Neural progenitor cell (in vitro differentiated cells): ENCODE measurements around the gene NDUFAF5. TPM values are rescaled to one million over a fixed set of nuclear protein-coding genes. Genes with fewer than 3 reads are reported as not detected.

Source experiments
- DNase-seq: peaks from one replicate; pipeline ENCODE4 v3.0.0-alpha.2; 2016; ENCODE audit warnings: low spot score
- H2AFZ ChIP-seq: fragments of 200-600 bp; sonication (generic); replicated peaks from 2 replicates; pipeline ENCODE4 v1.6.1; 2016; ENCODE audit warnings: antibody characterized with exemption
- H3F3A ChIP-seq: fragments of 200-600 bp; sonication (generic); 2 replicates; pipeline ENCODE4 v1.6.1; 2016; ENCODE audit warnings: antibody characterized with exemption, low read depth
- H3K27ac ChIP-seq: fragments of 200-600 bp; sonication (generic); 2 replicates; pipeline ENCODE4 v1.5.1; 2016; ENCODE audit warnings: mild to moderate bottlenecking
- H3K27me3 ChIP-seq: fragments of 200-600 bp; sonication (generic); 2 replicates; pipeline ENCODE4 v1.6.1; 2016; ENCODE audit warnings: mild to moderate bottlenecking, moderate library complexity
- H3K36me3 ChIP-seq: fragments of 200-600 bp; sonication (generic); 2 replicates; pipeline ENCODE4 v1.5.1; 2016
- H3K4me1 ChIP-seq: fragments of 200-600 bp; sonication (generic); 2 replicates; pipeline ENCODE4 v1.6.1; 2016; ENCODE audit warnings: mixed run types
- H3K4me2 ChIP-seq: fragments of 200-600 bp; sonication (generic); 2 replicates; pipeline ENCODE4 v1.6.1; 2016
- H3K4me3 ChIP-seq: fragments of 200-600 bp; sonication (generic); 2 replicates; pipeline ENCODE4 v1.5.1; 2016
- H3K79me2 ChIP-seq: fragments of 200-600 bp; sonication (generic); 2 replicates; pipeline ENCODE4 v1.6.1; 2016; ENCODE audit warnings: low read depth
- H3K9ac ChIP-seq: fragments of 200-600 bp; sonication (generic); 2 replicates; pipeline ENCODE4 v1.6.1; 2016
- H3K9me3 ChIP-seq: fragments of 200-600 bp; sonication (generic); 2 replicates; pipeline ENCODE4 v1.5.1; 2016; ENCODE audit warnings: low read depth
- H4K20me1 ChIP-seq: fragments of 200-600 bp; sonication (generic); 2 replicates; pipeline ENCODE4 v1.6.1; 2016; ENCODE audit warnings: low read depth
- H3K27ac Mint-ChIP-seq: 3 replicates; pipeline ENCODE4 v1.8.0; 2021; ENCODE audit warnings: mixed read lengths
- H3K27me3 Mint-ChIP-seq: 2 replicates; pipeline ENCODE4 v1.8.0; 2022; ENCODE audit warnings: low read depth, mild to moderate bottlenecking, inconsistent platforms, moderate library complexity, mixed read lengths; ENCODE audit not compliant: insufficient read depth
- H3K36me3 Mint-ChIP-seq: 3 replicates; pipeline ENCODE4 v1.8.0; 2021; ENCODE audit warnings: mixed read lengths
- H3K4me1 Mint-ChIP-seq: 3 replicates; pipeline ENCODE4 v1.8.0; 2021; ENCODE audit warnings: mixed read lengths
- H3K4me3 Mint-ChIP-seq: 3 replicates; pipeline ENCODE4 v1.8.0; 2021; ENCODE audit warnings: mild to moderate bottlenecking, moderate library complexity, mixed read lengths
- H3K9me3 Mint-ChIP-seq: 3 replicates; pipeline ENCODE4 v1.8.0; 2020; ENCODE audit warnings: mixed read lengths
- CTCF ChIP-seq: fragments of 200-600 bp; sonication (generic); IDR thresholded peaks from 2 replicates; pipeline ENCODE4 v1.5.1; 2017; ENCODE audit warnings: antibody characterized with exemption, mild to moderate bottlenecking
- EZH2 ChIP-seq: fragments of 200-600 bp; sonication (generic); IDR thresholded peaks from 2 replicates; pipeline ENCODE4 v1.6.1; 2017; ENCODE audit warnings: antibody characterized with exemption, mild to moderate bottlenecking, moderate library complexity
- EZH2phosphoT487 ChIP-seq: fragments of 200-600 bp; sonication (generic); IDR thresholded peaks from 2 replicates; pipeline ENCODE4 v1.6.1; 2017; ENCODE audit warnings: antibody characterized with exemption
- total RNA-seq: library from RNA; depleted of rRNA; stranded (reverse); fragments of >200 nt; gene quantifications from 2 replicates; pipeline ENCODE4 v1.2.3, GENCODE V29; 2015; ENCODE audit warnings: low replicate concordance

The NDUFAF5 gene
- total RNA-seq, 1 donor from 2014 or later = 16.9 TPM

- Histone ChIP-seq H3K79me2 (no peaks in the 10 kb centered on the region), H4K20me1 (no peaks in the 10 kb centered on the region), H3K4me1 (no peaks in the 10 kb centered on the region), H3K9ac (no peak overlapping the region), H3K4me2 (no peak overlapping the region), H3K27me3 (no peaks in the 10 kb centered on the region), H3K27ac (no peak overlapping the region), H3K36me3 (peaks cover 22% of the 10 kb centered on the region), H3F3A (no peaks in the 10 kb centered on the region), H2AFZ (no peak overlapping the region), H3K4me3 (no peak overlapping the region), H3K9me3 (no peaks in the 10 kb centered on the region)
- no peaks in the 10 kb centered on the region for H3K4me1 Mint-ChIP-seq
- no peak for TF ChIP-seq CTCF
- TF ChIP-seq EZH2phosphoT487 = no peak
- TF ChIP-seq EZH2 = no peak
- H3K4me3 Mint-ChIP-seq = no peak overlapping the region
- H3K27me3 Mint-ChIP-seq = no peaks in the 10 kb centered on the region
- peaks cover 8% of the 10 kb centered on the region for H3K9me3 Mint-ChIP-seq
- peaks cover 27% of the 10 kb centered on the region for H3K36me3 Mint-ChIP-seq
- H3K27ac Mint-ChIP-seq = no peak overlapping the region
- DNase-seq = no peak
Measured at GRCh38 chr20:13745784-13746183, 39.0 kb upstream of the NDUFAF5 start.

DNA sequence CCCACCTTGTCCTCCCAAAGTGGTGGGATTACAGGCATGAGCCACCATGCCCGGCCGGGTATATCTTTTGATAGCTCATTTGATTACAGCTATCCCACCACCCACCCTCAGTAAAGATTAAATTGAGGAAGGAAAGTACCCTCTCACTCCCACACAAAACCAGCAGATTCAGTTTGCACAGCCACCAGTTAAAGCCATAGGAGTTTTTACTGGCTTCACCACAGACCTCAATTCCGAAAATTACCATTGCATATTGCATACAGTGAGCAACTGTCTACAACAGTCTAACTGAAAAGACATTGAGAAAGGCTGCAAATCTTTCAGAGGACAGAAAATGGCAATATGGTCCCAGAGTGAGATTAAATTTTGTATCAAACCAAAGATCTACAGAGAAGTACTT lies 35.0 kb upstream of the NDUFAF5 start:
- no peak for DNase-seq
- H3K36me3 Mint-ChIP-seq = peaks cover 6% of the 10 kb centered on the region

DNA sequence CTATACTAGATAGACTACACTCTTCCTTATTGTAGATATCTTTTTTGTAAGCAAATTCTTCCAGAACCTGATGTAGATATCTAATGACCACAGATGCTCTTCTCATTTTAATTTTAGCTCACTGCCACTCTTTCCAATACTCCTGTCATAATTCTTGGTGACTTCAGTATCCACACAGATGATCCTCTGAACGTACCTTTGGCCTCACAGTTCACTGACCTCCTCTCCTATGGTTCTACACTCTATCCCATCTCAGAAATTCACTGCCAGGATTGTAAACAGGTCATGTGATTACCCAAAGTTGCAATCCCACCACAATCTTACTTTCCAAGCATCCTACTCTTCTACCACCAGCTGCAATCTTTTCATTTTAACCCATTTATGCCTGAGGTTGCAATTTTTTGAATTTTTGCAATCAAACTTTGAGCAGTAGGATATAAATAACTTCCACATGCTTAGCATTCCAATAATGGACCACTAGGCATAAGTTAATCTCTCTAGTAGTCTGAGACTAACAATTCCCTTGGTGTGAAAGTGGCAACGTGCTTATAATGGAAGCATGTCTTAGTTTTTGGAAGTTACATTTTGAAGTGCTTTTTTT lies 31.3 kb upstream of the NDUFAF5 start:
- H3K27ac ChIP-seq = no peak overlapping the region

More for the DNA sequence above, 35.0 kb upstream of the NDUFAF5 start:
- no peaks in the 10 kb centered on the region for H3K4me1 Mint-ChIP-seq
- no peaks in the 10 kb centered on the region for H3K9me3 Mint-ChIP-seq
- H3K4me1 ChIP-seq = no peaks in the 10 kb centered on the region
- H3K36me3 ChIP-seq = peaks cover 4% of the 10 kb centered on the region
- H3K27ac ChIP-seq = no peak overlapping the region
- no peak overlapping the region for H3K9ac ChIP-seq
- H3K9me3 ChIP-seq = no peaks in the 10 kb centered on the region
- TF ChIP-seq CTCF (no peak), EZH2 (no peak), EZH2phosphoT487 (no peak)
- H3K27me3 ChIP-seq = no peaks in the 10 kb centered on the region
- H3K27ac Mint-ChIP-seq = no peak overlapping the region
- H3K79me2 ChIP-seq = no peaks in the 10 kb centered on the region
- no peaks in the 10 kb centered on the region for H3K27me3 Mint-ChIP-seq
- no peaks in the 10 kb centered on the region for H3F3A ChIP-seq
- H3K4me3 ChIP-seq = no peak overlapping the region
- no peaks in the 10 kb centered on the region for H4K20me1 ChIP-seq
- H3K4me2 ChIP-seq = no peak overlapping the region
- H3K4me3 Mint-ChIP-seq = no peak overlapping the region
- H2AFZ ChIP-seq = no peak overlapping the region

GRCh38 chr20:13755809-13756208 lies 29.0 kb upstream of the NDUFAF5 start:
- Mint-ChIP-seq H3K36me3 (peaks cover 18% of the 10 kb centered on the region), H3K4me1 (no peaks in the 10 kb centered on the region), H3K9me3 (no peaks in the 10 kb centered on the region), H3K27ac (no peak overlapping the region), H3K27me3 (no peaks in the 10 kb centered on the region), H3K4me3 (no peak overlapping the region)
- Histone ChIP-seq H3K36me3 (peaks cover 28% of the 10 kb centered on the region), H4K20me1 (no peaks in the 10 kb centered on the region), H3K79me2 (no peaks in the 10 kb centered on the region), H3K4me2 (no peak overlapping the region), H3F3A (no peaks in the 10 kb centered on the region), H3K27me3 (no peaks in the 10 kb centered on the region), H2AFZ (no peak overlapping the region), H3K27ac (no peak overlapping the region), H3K4me1 (no peaks in the 10 kb centered on the region), H3K9me3 (no peaks in the 10 kb centered on the region), H3K9ac (no peak overlapping the region), H3K4me3 (no peak overlapping the region)
- TF ChIP-seq EZH2 = no peak
- TF ChIP-seq EZH2phosphoT487 = no peak
- no peak for TF ChIP-seq CTCF
- no peak for DNase-seq

More for the DNA sequence above, 31.3 kb upstream of the NDUFAF5 start:
- Histone ChIP-seq H3K9me3 (no peaks in the 10 kb centered on the region), H3K79me2 (no peaks in the 10 kb centered on the region), H3F3A (no peaks in the 10 kb centered on the region), H4K20me1 (no peaks in the 10 kb centered on the region), H3K27me3 (no peaks in the 10 kb centered on the region), H2AFZ (no peak overlapping the region), H3K4me2 (no peak overlapping the region), H3K36me3 (peaks cover 15% of the 10 kb centered on the region), H3K9ac (no peak overlapping the region), H3K4me1 (no peaks in the 10 kb centered on the region), H3K4me3 (no peak overlapping the region)
- H3K4me1 Mint-ChIP-seq = no peaks in the 10 kb centered on the region
- DNase-seq = no peak
- H3K4me3 Mint-ChIP-seq = no peak overlapping the region
- TF ChIP-seq EZH2 = no peak
- peaks cover 8% of the 10 kb centered on the region for H3K36me3 Mint-ChIP-seq
- no peaks in the 10 kb centered on the region for H3K9me3 Mint-ChIP-seq
- H3K27me3 Mint-ChIP-seq = no peaks in the 10 kb centered on the region
- H3K27ac Mint-ChIP-seq = no peak overlapping the region
